ENCODE data around the gene DAZAP1. TPM values are rescaled to one million over a fixed set of nuclear protein-coding genes. Genes with fewer than 3 reads are reported as not detected.

DAZAP1 gene
- total RNA-seq, 1 donor from 2014 or later: 74.5 TPM

GRCh38 chr19:1363599-1363998, 43.8 kb upstream of the DAZAP1 start:
- Histone ChIP-seq H3K27me3 (ENCODE audit: control insufficient read depth, insufficient read depth, low read length) (no peaks in the 10 kb centered on the region), H3K4me3 (ENCODE audit: low read depth, low read length) (no peak overlapping the region), H3K36me3 (ENCODE audit: control insufficient read depth, insufficient read depth, low read length) (peaks cover 4% of the 10 kb centered on the region)
- TF ChIP-seq, protein P1, sequence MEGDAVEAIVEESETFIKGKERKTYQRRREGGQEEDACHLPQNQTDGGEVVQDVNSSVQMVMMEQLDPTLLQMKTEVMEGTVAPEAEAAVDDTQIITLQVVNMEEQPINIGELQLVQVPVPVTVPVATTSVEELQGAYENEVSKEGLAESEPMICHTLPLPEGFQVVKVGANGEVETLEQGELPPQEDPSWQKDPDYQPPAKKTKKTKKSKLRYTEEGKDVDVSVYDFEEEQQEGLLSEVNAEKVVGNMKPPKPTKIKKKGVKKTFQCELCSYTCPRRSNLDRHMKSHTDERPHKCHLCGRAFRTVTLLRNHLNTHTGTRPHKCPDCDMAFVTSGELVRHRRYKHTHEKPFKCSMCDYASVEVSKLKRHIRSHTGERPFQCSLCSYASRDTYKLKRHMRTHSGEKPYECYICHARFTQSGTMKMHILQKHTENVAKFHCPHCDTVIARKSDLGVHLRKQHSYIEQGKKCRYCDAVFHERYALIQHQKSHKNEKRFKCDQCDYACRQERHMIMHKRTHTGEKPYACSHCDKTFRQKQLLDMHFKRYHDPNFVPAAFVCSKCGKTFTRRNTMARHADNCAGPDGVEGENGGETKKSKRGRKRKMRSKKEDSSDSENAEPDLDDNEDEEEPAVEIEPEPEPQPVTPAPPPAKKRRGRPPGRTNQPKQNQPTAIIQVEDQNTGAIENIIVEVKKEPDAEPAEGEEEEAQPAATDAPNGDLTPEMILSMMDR (IDR thresholded peaks at IDR 0.05; ENCODE audit: insufficient read depth, low read length, poor library complexity, severe bottlenecking): no peak
- no peak for DNase-seq (ENCODE audit: low read depth)

- TF ChIP-seq, protein P1 (IDR thresholded peaks at IDR 0.05; ENCODE audit: insufficient read depth, low read length, poor library complexity, severe bottlenecking): no peak
- Histone ChIP-seq H3K27me3 (ENCODE audit: control insufficient read depth, insufficient read depth, low read length) (no peaks in the 10 kb centered on the region), H3K4me3 (ENCODE audit: low read depth, low read length) (no peak overlapping the region), H3K36me3 (ENCODE audit: control insufficient read depth, insufficient read depth, low read length) (peaks cover 2% of the 10 kb centered on the region)
- DNase-seq (ENCODE audit: low read depth): no peak
Measured at GRCh38 chr19:1364070-1364704, 43.2 kb upstream of the DAZAP1 start.

- DNase-seq (ENCODE audit: low read depth): no peak
- Histone ChIP-seq H3K36me3 (ENCODE audit: control insufficient read depth, insufficient read depth, low read length) (peaks cover 2% of the 10 kb centered on the region), H3K4me3 (ENCODE audit: low read depth, low read length) (no peak overlapping the region), H3K27me3 (ENCODE audit: control insufficient read depth, insufficient read depth, low read length) (no peaks in the 10 kb centered on the region)
- TF ChIP-seq, protein P1 (IDR thresholded peaks at IDR 0.05; ENCODE audit: insufficient read depth, low read length, poor library complexity, severe bottlenecking): no peak
Measured at GRCh38 chr19:1365319-1366269, 41.8 kb upstream of the DAZAP1 start.

DNA sequence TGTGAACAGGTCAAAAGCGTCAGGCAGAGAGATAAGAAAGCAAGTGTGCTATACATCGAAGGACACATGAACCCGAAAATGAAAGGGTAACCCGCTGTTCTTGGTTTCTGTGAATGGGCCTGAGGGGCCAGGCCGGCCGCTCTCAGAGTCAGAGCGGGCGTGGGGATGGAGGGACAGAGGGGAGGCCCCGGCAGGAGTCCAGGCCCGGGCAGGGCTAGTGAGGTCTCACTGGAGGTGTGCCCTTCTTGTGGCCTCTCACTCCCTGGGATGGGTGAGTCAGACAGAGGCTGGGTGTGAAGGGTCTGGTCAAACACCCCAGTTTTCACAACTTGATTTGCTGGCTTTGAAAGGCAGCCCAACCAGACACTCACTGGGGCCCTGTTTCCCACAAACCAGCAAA, 41.1 kb upstream of the DAZAP1 start:
- Histone ChIP-seq H3K27me3 (ENCODE audit: control insufficient read depth, insufficient read depth, low read length) (no peaks in the 10 kb centered on the region), H3K4me3 (ENCODE audit: low read depth, low read length) (no peak overlapping the region), H3K36me3 (ENCODE audit: control insufficient read depth, insufficient read depth, low read length) (peaks cover 2% of the 10 kb centered on the region)
- TF ChIP-seq, protein P1 (IDR thresholded peaks at IDR 0.05; ENCODE audit: insufficient read depth, low read length, poor library complexity, severe bottlenecking): no peak
- no peak for DNase-seq (ENCODE audit: low read depth)

GRCh38 chr19:1366899-1367870, 40.2 kb upstream of the DAZAP1 start:
- Histone ChIP-seq H3K27me3 (ENCODE audit: control insufficient read depth, insufficient read depth, low read length) (no peaks in the 10 kb centered on the region), H3K4me3 (ENCODE audit: low read depth, low read length) (no peak overlapping the region), H3K36me3 (ENCODE audit: control insufficient read depth, insufficient read depth, low read length) (peaks cover 2% of the 10 kb centered on the region)
- TF ChIP-seq, protein P1 (IDR thresholded peaks at IDR 0.05; ENCODE audit: insufficient read depth, low read length, poor library complexity, severe bottlenecking): no peak
- no peak for DNase-seq (ENCODE audit: low read depth)

Data from kidney epithelial cell (primary cell).